ENCODE data around the gene CDH26. TPM values are rescaled to one million over a fixed set of nuclear protein-coding genes. Genes with fewer than 3 reads are reported as not detected.

CDH26 gene
- total and polyA plus RNA-seq, 2 of the 13 experiments (the other 11 are each of a cell fraction or from before 2014, with no cell fraction given), result 0.40 to 1.1 TPM

- TF ChIP-seq, protein P1, sequence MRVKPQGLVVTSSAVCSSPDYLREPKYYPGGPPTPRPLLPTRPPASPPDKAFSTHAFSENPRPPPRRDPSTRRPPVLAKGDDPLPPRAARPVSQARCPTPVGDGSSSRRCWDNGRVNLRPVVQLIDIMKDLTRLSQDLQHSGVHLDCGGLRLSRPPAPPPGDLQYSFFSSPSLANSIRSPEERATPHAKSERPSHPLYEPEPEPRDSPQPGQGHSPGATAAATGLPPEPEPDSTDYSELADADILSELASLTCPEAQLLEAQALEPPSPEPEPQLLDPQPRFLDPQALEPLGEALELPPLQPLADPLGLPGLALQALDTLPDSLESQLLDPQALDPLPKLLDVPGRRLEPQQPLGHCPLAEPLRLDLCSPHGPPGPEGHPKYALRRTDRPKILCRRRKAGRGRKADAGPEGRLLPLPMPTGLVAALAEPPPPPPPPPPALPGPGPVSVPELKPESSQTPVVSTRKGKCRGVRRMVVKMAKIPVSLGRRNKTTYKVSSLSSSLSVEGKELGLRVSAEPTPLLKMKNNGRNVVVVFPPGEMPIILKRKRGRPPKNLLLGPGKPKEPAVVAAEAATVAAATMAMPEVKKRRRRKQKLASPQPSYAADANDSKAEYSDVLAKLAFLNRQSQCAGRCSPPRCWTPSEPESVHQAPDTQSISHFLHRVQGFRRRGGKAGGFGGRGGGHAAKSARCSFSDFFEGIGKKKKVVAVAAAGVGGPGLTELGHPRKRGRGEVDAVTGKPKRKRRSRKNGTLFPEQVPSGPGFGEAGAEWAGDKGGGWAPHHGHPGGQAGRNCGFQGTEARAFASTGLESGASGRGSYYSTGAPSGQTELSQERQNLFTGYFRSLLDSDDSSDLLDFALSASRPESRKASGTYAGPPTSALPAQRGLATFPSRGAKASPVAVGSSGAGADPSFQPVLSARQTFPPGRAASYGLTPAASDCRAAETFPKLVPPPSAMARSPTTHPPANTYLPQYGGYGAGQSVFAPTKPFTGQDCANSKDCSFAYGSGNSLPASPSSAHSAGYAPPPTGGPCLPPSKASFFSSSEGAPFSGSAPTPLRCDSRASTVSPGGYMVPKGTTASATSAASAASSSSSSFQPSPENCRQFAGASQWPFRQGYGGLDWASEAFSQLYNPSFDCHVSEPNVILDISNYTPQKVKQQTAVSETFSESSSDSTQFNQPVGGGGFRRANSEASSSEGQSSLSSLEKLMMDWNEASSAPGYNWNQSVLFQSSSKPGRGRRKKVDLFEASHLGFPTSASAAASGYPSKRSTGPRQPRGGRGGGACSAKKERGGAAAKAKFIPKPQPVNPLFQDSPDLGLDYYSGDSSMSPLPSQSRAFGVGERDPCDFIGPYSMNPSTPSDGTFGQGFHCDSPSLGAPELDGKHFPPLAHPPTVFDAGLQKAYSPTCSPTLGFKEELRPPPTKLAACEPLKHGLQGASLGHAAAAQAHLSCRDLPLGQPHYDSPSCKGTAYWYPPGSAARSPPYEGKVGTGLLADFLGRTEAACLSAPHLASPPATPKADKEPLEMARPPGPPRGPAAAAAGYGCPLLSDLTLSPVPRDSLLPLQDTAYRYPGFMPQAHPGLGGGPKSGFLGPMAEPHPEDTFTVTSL (CRISPR knock-in tag; IDR thresholded peaks at IDR 0.05; ENCODE audit: borderline replicate concordance), result no peak
- TF ChIP-seq, protein P2, sequence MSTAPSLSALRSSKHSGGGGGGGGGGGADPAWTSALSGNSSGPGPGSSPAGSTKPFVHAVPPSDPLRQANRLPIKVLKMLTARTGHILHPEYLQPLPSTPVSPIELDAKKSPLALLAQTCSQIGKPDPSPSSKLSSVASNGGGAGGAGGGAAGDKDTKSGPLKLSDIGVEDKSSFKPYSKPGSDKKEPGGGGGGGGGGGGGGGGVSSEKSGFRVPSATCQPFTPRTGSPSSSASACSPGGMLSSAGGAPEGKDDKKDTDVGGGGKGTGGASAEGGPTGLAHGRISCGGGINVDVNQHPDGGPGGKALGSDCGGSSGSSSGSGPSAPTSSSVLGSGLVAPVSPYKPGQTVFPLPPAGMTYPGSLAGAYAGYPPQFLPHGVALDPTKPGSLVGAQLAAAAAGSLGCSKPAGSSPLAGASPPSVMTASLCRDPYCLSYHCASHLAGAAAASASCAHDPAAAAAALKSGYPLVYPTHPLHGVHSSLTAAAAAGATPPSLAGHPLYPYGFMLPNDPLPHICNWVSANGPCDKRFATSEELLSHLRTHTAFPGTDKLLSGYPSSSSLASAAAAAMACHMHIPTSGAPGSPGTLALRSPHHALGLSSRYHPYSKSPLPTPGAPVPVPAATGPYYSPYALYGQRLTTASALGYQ (CRISPR knock-in tag; IDR thresholded peaks at IDR 0.05), result no peak
- TF ChIP-seq GLI4 (CRISPR knock-in tag; IDR thresholded peaks at IDR 0.05; ENCODE audit: borderline replicate concordance) (no peak), FUBP1 (CRISPR knock-in tag; IDR thresholded peaks at IDR 0.05; ENCODE audit: borderline replicate concordance) (no peak), SRSF4 (IDR thresholded peaks at IDR 0.05; ENCODE audit: low read depth, low read length, poor library complexity, severe bottlenecking) (no peak), ZSCAN5A (CRISPR knock-in tag; IDR thresholded peaks at IDR 0.05; ENCODE audit: borderline replicate concordance) (no peak)
- TF ChIP-seq, protein P3, sequence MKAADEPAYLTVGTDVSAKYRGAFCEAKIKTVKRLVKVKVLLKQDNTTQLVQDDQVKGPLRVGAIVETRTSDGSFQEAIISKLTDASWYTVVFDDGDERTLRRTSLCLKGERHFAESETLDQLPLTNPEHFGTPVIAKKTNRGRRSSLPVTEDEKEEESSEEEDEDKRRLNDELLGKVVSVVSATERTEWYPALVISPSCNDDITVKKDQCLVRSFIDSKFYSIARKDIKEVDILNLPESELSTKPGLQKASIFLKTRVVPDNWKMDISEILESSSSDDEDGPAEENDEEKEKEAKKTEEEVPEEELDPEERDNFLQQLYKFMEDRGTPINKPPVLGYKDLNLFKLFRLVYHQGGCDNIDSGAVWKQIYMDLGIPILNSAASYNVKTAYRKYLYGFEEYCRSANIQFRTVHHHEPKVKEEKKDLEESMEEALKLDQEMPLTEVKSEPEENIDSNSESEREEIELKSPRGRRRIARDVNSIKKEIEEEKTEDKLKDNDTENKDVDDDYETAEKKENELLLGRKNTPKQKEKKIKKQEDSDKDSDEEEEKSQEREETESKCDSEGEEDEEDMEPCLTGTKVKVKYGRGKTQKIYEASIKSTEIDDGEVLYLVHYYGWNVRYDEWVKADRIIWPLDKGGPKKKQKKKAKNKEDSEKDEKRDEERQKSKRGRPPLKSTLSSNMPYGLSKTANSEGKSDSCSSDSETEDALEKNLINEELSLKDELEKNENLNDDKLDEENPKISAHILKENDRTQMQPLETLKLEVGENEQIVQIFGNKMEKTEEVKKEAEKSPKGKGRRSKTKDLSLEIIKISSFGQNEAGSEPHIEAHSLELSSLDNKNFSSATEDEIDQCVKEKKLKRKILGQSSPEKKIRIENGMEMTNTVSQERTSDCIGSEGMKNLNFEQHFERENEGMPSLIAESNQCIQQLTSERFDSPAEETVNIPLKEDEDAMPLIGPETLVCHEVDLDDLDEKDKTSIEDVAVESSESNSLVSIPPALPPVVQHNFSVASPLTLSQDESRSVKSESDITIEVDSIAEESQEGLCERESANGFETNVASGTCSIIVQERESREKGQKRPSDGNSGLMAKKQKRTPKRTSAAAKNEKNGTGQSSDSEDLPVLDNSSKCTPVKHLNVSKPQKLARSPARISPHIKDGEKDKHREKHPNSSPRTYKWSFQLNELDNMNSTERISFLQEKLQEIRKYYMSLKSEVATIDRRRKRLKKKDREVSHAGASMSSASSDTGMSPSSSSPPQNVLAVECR (CRISPR knock-in tag; IDR thresholded peaks at IDR 0.05; ENCODE audit: borderline replicate concordance), result no peak
- TF ChIP-seq, protein P4, sequence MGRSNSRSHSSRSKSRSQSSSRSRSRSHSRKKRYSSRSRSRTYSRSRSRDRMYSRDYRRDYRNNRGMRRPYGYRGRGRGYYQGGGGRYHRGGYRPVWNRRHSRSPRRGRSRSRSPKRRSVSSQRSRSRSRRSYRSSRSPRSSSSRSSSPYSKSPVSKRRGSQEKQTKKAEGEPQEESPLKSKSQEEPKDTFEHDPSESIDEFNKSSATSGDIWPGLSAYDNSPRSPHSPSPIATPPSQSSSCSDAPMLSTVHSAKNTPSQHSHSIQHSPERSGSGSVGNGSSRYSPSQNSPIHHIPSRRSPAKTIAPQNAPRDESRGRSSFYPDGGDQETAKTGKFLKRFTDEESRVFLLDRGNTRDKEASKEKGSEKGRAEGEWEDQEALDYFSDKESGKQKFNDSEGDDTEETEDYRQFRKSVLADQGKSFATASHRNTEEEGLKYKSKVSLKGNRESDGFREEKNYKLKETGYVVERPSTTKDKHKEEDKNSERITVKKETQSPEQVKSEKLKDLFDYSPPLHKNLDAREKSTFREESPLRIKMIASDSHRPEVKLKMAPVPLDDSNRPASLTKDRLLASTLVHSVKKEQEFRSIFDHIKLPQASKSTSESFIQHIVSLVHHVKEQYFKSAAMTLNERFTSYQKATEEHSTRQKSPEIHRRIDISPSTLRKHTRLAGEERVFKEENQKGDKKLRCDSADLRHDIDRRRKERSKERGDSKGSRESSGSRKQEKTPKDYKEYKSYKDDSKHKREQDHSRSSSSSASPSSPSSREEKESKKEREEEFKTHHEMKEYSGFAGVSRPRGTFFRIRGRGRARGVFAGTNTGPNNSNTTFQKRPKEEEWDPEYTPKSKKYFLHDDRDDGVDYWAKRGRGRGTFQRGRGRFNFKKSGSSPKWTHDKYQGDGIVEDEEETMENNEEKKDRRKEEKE (IDR thresholded peaks at IDR 0.05), result no peak
These were observed 105.6 kb downstream of the CDH26 start (continued) for GRCh38 chr20:60063739-60064380.

Data from HepG2 (cell line).